ENCODE measurements around the gene HOXC10.

Gene HOXC10
- 0 reads per million in 4 donors for total RNA-seq

GRCh38 chr12:53984901-53985691, at the start of gene HOXC10:
HOXC10 (plus strand) TSS chr12:53985146; CDS start chr12:53985260, 114 bp downstream.
- peak in 4 of 5 donors; percentile 22 to 82 (median 56) for DNase-seq

DNA sequence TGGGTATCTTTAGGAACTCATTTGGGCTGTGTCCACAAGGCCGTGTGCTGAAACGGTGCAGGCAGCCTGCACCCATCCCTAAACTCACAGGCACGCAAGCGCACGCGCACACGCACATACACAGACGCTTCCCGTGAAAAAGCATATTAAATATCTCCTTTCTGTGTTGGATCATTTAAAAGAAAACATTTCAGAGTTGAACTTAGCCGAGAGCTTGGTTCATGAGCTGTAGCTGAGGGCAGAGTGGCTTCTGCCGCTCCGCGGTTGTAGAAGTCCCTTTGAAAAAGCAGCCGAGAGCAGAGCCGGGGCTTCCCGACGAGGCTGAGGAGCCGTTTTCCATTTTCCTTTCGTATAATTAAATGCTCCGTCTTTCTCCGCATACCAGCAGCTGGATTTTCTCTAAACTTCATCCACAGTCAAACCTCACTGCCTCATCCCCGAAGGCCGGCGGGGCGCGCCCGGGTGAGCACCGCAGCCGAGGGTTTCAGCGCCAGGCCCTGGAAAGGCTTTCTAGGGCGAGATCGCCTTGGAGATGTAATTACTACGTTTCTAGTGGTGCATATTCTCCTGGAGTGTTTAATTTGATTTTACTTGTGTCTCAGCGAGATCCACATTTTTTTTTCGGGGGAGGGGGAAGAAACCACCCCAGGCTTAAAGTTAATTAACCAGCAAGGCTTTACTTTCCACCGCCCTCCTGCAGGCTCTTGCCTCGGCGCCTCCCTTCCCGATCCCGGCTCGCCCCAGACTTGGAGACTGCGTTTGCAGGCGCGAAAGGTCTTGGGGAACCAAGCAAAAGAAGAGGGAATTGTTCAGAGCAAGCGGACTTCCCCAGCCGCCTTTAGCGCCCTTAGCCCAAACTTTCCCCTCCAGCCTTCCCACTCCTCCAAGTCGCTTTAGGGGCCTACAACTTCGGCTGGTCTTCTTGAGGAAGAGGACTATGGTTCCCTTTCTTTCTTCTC, 49.3 kb upstream of the HOXC10 start:
- no peak for DNase-seq

DNA sequence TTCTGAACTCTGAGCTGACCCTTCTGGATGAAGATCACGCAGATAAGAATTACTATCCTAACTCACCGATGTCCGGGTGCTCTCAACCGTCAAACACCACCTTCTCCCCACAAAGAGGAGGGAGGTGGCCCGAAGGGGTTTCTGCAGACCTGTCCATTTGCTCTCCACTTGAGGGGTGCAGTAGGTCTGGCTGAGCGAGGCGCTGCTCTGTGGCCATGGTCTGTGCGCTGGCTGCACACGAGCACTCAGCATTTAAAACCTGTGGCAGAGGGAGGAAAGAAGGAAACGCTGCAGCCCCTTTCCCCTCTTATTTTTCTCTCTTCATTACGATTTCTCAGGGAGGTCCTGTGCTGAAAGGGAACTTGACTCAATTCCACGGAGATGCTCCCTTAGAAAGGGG, 47.8 kb upstream of the HOXC10 start:
- DNase-seq: no peak

- DNase-seq: no peak
Measured at GRCh38 chr12:53937596-53938325, 47.2 kb upstream of the HOXC10 start.

DNA sequence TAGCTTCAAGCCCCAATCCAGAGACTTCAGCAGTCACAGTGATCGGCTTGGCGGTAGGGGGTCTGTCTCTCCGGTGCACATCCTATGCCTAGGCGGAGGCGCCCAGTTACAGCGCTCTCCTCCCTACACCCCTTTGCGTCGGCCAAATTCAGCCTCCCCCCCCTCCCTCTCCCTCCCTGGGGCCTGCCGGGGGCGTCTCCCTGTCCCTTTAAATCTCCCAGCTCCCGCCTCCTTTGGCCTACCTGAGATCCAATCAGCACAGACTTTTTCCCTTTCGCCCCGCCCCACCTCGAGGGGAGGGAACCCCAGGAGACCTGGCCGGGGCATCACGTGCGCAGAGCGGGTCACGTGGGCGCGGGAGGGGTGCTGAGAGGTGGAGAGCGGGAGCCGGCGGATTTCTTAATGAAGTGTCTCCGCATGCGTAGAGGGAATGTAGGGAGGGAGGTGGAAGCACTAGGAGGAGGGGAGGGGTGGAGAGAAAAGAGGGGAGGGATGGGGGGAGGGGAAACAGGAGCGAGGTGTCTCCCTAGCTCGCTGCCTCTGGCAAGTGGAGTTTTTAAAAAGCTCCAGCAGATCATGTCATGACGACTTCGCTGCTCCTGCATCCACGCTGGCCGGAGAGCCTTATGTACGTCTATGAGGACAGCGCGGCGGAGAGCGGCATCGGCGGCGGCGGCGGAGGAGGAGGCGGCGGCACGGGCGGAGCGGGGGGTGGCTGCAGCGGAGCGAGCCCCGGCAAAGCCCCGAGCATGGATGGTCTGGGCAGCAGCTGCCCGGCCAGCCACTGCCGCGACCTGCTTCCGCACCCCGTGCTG, 46.4 kb upstream of the HOXC10 start, which contains the start of gene HOXC13:
TSS of gene HOXC13 (plus strand) at position 506 of the 815 bp plus-strand sequence. CDS start at position 582, 76 bp downstream.
- DNase-seq: peak in 1 of 5 donors; percentile 16

DNA sequence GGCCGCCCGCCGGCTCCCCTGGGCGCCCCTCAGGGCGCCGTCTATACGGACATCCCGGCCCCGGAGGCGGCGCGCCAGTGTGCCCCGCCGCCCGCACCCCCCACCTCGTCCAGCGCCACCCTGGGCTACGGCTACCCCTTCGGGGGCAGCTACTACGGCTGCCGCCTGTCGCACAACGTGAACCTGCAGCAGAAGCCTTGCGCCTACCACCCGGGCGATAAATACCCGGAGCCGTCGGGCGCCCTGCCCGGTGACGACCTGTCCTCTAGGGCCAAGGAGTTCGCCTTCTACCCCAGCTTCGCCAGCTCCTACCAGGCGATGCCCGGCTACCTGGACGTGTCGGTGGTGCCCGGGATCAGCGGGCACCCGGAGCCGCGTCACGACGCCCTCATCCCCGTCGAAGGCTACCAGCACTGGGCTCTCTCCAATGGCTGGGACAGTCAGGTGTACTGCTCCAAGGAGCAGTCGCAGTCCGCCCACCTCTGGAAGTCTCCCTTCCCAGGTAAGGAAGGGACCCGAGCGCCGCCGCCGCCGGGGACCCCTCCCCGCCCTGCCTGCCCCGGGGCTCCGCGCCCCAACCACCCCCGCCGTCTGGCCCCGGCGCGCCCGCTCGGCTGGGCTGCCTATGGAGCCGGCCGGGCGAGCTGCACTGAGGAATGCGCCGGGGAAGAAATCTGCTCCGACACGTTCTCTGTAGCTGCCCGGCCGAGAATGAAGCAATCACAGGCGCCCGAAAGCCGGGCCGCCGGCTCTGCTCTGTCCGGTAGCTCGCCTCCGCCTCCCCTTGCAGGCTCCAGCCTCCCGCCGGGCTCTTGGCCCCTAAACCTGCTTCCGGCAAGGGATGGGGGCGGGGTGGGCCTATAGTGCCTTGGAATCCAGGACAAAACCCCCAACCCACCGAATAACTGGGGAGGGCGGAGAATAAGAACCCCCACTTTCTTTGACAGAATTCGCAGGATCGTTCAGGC, 45.5 kb upstream of the HOXC10 start:
- no peak for DNase-seq

DNA sequence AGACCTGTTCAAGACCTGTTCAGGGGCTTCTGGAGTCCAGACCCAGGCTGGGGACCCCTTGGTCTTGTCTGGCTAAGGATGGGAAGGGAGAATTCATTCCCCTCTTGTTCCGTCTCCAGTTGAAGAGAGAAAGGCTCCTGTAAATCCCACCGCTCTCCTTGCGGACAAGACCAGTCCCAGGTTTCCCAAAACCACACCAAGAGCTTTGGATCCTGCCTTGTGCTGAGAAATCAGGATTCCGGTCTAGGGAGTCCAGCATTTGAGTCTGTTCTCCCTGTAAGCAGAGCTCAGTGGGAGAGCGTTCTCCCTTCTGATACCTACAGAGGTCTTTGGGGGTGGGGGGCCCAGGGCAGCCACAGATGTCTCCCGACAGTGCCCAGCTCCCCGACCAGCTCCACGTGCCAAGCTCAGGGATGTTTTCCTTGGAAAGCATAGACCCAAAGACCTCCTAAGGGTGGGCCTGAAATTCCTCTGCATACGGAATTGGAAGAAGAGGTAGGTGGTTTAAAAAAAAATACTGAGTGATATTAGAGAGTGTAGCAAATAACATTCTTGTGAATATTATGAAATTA, 44.4 kb upstream of the HOXC10 start:
- no peak for DNase-seq

- DNase-seq: no peak
Measured at GRCh38 chr12:53941187-53941586, 43.8 kb upstream of the HOXC10 start.

GRCh38 chr12:53941750-53942149, 43.2 kb upstream of the HOXC10 start:
- no peak for DNase-seq

DNA sequence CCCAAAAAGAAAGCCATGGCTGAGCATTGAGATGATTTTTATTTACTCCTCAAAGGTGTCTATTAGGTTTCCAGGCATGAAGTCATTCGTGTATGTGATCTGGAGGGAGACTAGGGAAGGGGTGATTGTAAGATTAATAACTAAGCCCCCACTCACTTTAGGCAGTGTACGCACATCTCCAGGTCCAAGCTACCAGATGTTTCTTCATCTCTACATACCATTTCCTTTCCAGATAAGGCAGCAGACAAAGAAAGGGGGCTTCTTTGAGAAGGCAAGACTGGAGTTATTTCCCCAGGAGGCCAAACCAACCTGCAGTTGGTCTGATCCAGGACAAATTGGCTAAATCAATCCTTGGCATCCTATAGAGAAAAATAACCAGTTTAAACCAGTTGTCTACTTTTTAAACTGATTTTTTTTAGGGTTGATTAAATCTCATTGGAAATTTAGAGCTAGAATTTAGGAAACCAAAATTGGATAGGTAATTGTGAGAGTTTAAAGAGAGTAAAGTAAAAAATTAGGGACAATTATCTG, 42.4 kb upstream of the HOXC10 start:
- no peak for DNase-seq

- no peak for DNase-seq
Measured at GRCh38 chr12:53944209-53944608, 40.7 kb upstream of the HOXC10 start.

DNA sequence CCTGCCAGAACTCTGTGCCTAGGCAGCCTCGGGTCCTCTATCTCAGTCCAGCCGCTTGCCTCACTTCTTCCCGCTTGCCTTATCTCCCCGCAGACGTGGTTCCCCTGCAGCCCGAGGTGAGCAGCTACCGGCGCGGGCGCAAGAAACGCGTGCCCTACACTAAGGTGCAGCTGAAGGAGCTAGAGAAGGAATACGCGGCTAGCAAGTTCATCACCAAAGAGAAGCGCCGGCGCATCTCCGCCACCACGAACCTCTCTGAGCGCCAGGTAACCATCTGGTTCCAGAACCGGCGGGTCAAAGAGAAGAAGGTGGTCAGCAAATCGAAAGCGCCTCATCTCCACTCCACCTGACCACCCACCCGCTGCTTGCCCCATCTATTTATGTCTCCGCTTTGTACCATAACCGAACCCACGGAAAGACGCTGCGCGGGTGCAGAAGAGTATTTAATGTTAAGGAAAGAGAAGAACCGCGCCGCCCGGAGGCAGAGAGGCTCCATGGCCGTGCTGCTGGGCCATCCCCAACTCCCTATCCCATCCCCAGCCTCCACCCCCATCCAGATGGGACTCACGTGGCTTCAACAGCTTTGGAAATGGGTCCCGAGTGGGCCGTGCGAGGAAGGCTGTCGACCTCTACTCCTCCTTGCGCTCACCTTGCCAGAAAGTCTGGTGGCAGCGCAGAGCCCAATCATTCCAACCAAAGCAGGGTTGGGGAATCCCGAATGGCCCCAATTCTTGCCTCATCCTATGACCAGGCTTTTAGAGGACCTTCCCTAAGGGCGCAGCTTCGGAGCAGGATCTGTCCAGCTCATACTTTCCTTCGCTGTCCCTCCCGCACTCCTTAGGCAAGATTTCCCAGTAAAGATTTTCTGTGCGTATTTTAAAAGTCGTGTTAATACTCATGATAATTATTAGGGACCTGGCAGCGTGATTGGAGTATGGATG, 39.8 kb upstream of the HOXC10 start:
- no peak for DNase-seq

DNA sequence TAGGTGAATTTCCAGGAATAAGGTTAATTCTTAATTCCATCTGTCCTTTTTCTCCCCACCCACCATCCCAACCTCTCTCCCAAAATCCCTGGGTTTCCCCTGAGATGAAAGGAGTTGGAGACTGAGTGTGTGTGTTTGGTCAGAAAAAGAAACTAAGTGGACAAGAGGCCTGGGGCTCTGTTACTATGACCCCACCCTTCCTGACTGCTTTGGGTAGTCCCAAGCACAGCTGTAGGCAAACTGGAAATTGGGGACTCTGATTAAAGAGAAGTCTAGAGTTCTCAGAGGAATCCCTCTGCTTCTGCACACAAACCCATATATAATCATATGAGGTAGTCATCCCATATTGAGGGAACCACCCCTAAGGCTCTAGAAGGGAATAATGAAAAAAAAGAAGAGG, 37.2 kb upstream of the HOXC10 start:
- no peak for DNase-seq

DNA sequence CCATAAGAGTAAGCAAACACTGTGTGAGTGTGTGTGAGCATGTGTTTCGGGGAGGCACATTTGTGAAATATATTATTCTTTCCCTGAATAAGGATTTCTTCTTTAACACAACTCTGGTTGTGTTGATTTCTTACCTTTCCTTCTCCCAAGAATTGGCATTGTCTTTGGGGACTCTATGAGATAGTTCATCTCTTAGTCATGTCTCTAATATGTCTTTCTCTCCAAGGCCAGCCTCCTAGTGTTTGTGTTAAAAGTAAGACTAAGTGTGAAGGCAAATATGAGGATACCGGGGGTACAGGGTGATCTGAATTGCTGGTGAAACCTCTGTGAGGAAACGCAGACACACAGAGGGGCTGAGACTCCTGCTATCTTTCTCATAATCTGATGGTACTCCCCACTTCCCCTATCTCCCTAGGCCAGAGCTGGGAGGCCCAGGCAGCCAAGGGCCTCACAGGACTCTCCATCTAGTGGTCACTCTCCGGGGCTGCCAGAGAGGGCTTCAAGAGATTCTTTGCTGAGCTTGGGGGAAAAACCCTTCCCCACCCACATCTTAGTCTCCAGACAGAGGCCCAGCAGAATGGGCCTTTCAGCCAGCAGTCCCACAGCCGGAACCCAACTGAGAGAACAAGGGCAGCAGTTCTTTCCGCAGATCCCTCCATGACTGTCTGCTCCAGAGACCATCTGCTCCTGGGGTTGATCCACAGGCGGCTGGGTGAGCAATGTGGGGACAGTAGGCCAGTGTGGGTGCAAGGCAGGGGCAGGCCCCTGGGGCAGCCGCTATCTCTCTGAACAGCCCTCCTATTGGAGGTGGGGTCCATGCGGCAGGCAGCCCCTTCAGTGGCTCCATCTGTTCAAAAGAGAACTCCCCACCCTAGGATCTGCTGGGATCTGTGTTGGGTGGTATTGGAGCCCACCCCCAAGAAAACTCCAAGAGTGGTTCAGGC, 36.0 kb upstream of the HOXC10 start:
- DNase-seq: no peak

GRCh38 chr12:53949631-53950436, 35.1 kb upstream of the HOXC10 start:
- no peak for DNase-seq

DNA sequence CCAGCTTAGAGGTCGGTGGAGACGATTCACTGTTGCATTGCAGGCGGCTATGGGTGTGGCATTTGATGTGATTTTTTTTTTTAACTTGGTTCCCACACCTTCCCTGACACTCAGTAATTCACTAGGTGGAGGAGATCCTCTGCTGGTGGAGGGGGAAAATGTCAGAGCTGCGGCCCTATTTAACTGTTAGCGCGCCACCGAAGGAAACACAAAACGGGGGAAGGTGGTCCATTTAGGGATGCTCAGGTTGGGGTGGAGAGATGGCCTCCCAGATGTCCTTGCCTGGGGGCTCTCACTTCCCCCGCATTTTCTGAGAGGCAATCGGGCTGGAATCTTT, 34.5 kb upstream of the HOXC10 start:
- no peak for DNase-seq
